HAP-1 (cell line): ENCODE measurements around the gene ZSCAN18.
A peak's percentile ranks its signal among the peaks of the same experiment; 100 is the strongest.

ENCODE experiments used
- DNase-seq, 2 experiments: peaks; one replicate each; pipeline ENCODE4 v3.0.0-alpha.2; 2016 to 2020; ENCODE audit warnings: low spot score in 2 of 2
- H3K27me3 ChIP-seq: fragments of 250-450 bp; sonication (Bioruptor Pico); 2 replicates; pipeline ENCODE4 v1.5.1; 2020; ENCODE audit warnings: low read depth, mild to moderate bottlenecking, moderate library complexity
- H3K36me3 ChIP-seq: fragments of 250-450 bp; sonication (Bioruptor Pico); replicated peaks from 2 replicates; pipeline ENCODE4 v1.5.1; 2020; ENCODE audit warnings: mild to moderate bottlenecking
- H3K4me1 ChIP-seq: fragments of 250-450 bp; sonication (Bioruptor Pico); 2 replicates; pipeline ENCODE4 v1.5.1; 2020; ENCODE audit warnings: mild to moderate bottlenecking
- H3K4me3 ChIP-seq: fragments of 250-450 bp; sonication (Bioruptor Pico); 2 replicates; pipeline ENCODE4 v1.5.1; 2020; ENCODE audit warnings: mild to moderate bottlenecking, moderate library complexity
- H3K9me3 ChIP-seq: fragments of 250-450 bp; sonication (Bioruptor Pico); 2 replicates; pipeline ENCODE4 v1.5.1; 2020; ENCODE audit warnings: mild to moderate bottlenecking, moderate library complexity
- in situ Hi-C: fragments of 300-500 bp; cut with MboI; formaldehyde crosslinking; loops from 3 replicates; pipeline ENCODE4 v1.14.3; 2020; ENCODE audit warnings: low sequenced_read_pairs, inconsistent platforms, mixed read lengths

The ZSCAN18 gene

GRCh38 chr19:58060231-58060630 is 37.8 kb downstream of the ZSCAN18 start:
- no peak for DNase-seq
- no peaks in the 10 kb centered on the region for H3K4me1 ChIP-seq
- H3K9me3 ChIP-seq = no peaks in the 10 kb centered on the region
- H3K36me3 ChIP-seq = no peaks in the 10 kb centered on the region
- no peak overlapping the region for H3K4me3 ChIP-seq
- no peaks in the 10 kb centered on the region for H3K27me3 ChIP-seq
- in situ Hi-C loops = no loop called here

- DNase-seq = no peak
- no peaks in the 10 kb centered on the region for H3K27me3 ChIP-seq
- H3K4me1 ChIP-seq = no peaks in the 10 kb centered on the region
- H3K36me3 ChIP-seq = no peaks in the 10 kb centered on the region
- H3K9me3 ChIP-seq = no peaks in the 10 kb centered on the region
- no peak overlapping the region for H3K4me3 ChIP-seq
- in situ Hi-C loops = no loop called here
Measured at GRCh38 chr19:58059671-58060078, 38.4 kb downstream of the ZSCAN18 start.

- no peak for DNase-seq
Measured at GRCh38 chr19:58059003-58059670, 38.9 kb downstream of the ZSCAN18 start, which contains the start of gene ZNF135. TSS of gene ZNF135 (plus strand) at chr19:58059282. CDS start at chr19:58060003, 721 bp downstream.

GRCh38 chr19:58058467-58058866 is 39.6 kb downstream of the ZSCAN18 start:
- in situ Hi-C loops = no loop called here
- Histone ChIP-seq H3K9me3 (no peaks in the 10 kb centered on the region), H3K36me3 (no peaks in the 10 kb centered on the region), H3K4me1 (no peaks in the 10 kb centered on the region), H3K27me3 (no peaks in the 10 kb centered on the region), H3K4me3 (no peak overlapping the region)
- no peak for DNase-seq

More at GRCh38 chr19:58059003-58059670, 38.9 kb downstream of the ZSCAN18 start, which contains the start of gene ZNF135:
- no peaks in the 10 kb centered on the region for H3K4me1 ChIP-seq
- H3K9me3 ChIP-seq = no peaks in the 10 kb centered on the region
- in situ Hi-C loops = no loop called here
- no peaks in the 10 kb centered on the region for H3K36me3 ChIP-seq
- no peaks in the 10 kb centered on the region for H3K27me3 ChIP-seq
- no peak within 1 kb of the TSS for H3K4me3 ChIP-seq

GRCh38 chr19:58056861-58057260 is 41.2 kb downstream of the ZSCAN18 start:
- Histone ChIP-seq H3K36me3 (no peaks in the 10 kb centered on the region), H3K9me3 (peaks cover 6% of the 10 kb centered on the region; the same call in 1 of the 2 replicates), H3K27me3 (no peaks in the 10 kb centered on the region), H3K4me1 (no peaks in the 10 kb centered on the region), H3K4me3 (no peak overlapping the region)
- in situ Hi-C loops = no loop called here
- DNase-seq = no peak

- no peak overlapping the region for H3K4me3 ChIP-seq
- peaks cover 7% of the 10 kb centered on the region; the same call in 1 of the 2 replicates for H3K9me3 ChIP-seq
- H3K27me3 ChIP-seq = no peaks in the 10 kb centered on the region
- H3K36me3 ChIP-seq = no peaks in the 10 kb centered on the region
- H3K4me1 ChIP-seq = no peaks in the 10 kb centered on the region
- no peak for DNase-seq
- in situ Hi-C loops = no loop called here
Measured at GRCh38 chr19:58056261-58056660, 41.8 kb downstream of the ZSCAN18 start.

- in situ Hi-C loops = no loop called here
- no peak for DNase-seq
Measured at GRCh38 chr19:58054901-58055874, 42.8 kb downstream of the ZSCAN18 start.

GRCh38 chr19:58053480-58054156 is 44.4 kb downstream of the ZSCAN18 start:
- in situ Hi-C loops = no loop called here

More at GRCh38 chr19:58054901-58055874, 42.8 kb downstream of the ZSCAN18 start:
- no peaks in the 10 kb centered on the region for H3K36me3 ChIP-seq
- H3K9me3 ChIP-seq = peaks cover 7% of the 10 kb centered on the region; the same call in 1 of the 2 replicates
- no peaks in the 10 kb centered on the region for H3K4me1 ChIP-seq
- H3K4me3 ChIP-seq = no peak overlapping the region
- H3K27me3 ChIP-seq = no peaks in the 10 kb centered on the region

GRCh38 chr19:58052256-58052655 is 45.8 kb downstream of the ZSCAN18 start:
- no peak for DNase-seq

More at GRCh38 chr19:58053480-58054156, 44.4 kb downstream of the ZSCAN18 start:
- no peak for DNase-seq
- H3K36me3 ChIP-seq = no peaks in the 10 kb centered on the region
- no peak overlapping the region for H3K4me3 ChIP-seq
- peaks cover 7% of the 10 kb centered on the region; the same call in 1 of the 2 replicates for H3K9me3 ChIP-seq
- H3K4me1 ChIP-seq = no peaks in the 10 kb centered on the region
- H3K27me3 ChIP-seq = no peaks in the 10 kb centered on the region

GRCh38 chr19:58047672-58048071 is 50.4 kb downstream of the ZSCAN18 start:
- H3K9me3 ChIP-seq = peaks cover 7% of the 10 kb centered on the region; the same call in 1 of the 2 replicates
- no peaks in the 10 kb centered on the region for H3K4me1 ChIP-seq
- H3K27me3 ChIP-seq = no peaks in the 10 kb centered on the region
- H3K4me3 ChIP-seq = no peak overlapping the region
- in situ Hi-C loops = no loop called here
- no peaks in the 10 kb centered on the region for H3K36me3 ChIP-seq
- no peak for DNase-seq

More at GRCh38 chr19:58052256-58052655, 45.8 kb downstream of the ZSCAN18 start:
- H3K36me3 ChIP-seq = no peaks in the 10 kb centered on the region
- in situ Hi-C loops = no loop called here
- no peaks in the 10 kb centered on the region for H3K4me1 ChIP-seq
- no peaks in the 10 kb centered on the region for H3K27me3 ChIP-seq
- H3K4me3 ChIP-seq = no peak overlapping the region
- H3K9me3 ChIP-seq = peaks cover 7% of the 10 kb centered on the region; the same call in 1 of the 2 replicates

- DNase-seq = no peak
- Histone ChIP-seq H3K4me3 (no peak overlapping the region), H3K27me3 (no peaks in the 10 kb centered on the region), H3K9me3 (peaks cover under 1% of the 10 kb centered on the region; the same call in 1 of the 2 replicates), H3K4me1 (no peaks in the 10 kb centered on the region), H3K36me3 (no peaks in the 10 kb centered on the region)
- in situ Hi-C loops = no loop called here
Measured at GRCh38 chr19:58046856-58047255, 51.2 kb downstream of the ZSCAN18 start.

GRCh38 chr19:58045411-58046050 is 52.5 kb downstream of the ZSCAN18 start:
- H3K9me3 ChIP-seq = no peaks in the 10 kb centered on the region
- no peak for DNase-seq
- in situ Hi-C loops = no loop called here
- no peaks in the 10 kb centered on the region for H3K27me3 ChIP-seq
- H3K36me3 ChIP-seq = no peaks in the 10 kb centered on the region
- H3K4me3 ChIP-seq = no peak overlapping the region
- H3K4me1 ChIP-seq = no peaks in the 10 kb centered on the region

- in situ Hi-C loops = no loop called here
- peak in 1 of 2 experiments; percentile 11 for DNase-seq
- H3K36me3 ChIP-seq = no peaks in the 10 kb centered on the region
- no peaks in the 10 kb centered on the region for H3K9me3 ChIP-seq
- no peak overlapping the region for H3K4me3 ChIP-seq
- H3K4me1 ChIP-seq = no peaks in the 10 kb centered on the region
- H3K27me3 ChIP-seq = no peaks in the 10 kb centered on the region
Measured at GRCh38 chr19:58044886-58045285, 53.1 kb downstream of the ZSCAN18 start.
